GM21529 (cell line): Measurements from ENCODE around the gene TENM4.

Experiments
- ATAC-seq: cut with Tn5 transposase; IDR thresholded peaks from one replicate; pipeline ENCODE4 v1.9.1; 2021; ENCODE audit not compliant: unreplicated experiment

The TENM4 gene

DNA sequence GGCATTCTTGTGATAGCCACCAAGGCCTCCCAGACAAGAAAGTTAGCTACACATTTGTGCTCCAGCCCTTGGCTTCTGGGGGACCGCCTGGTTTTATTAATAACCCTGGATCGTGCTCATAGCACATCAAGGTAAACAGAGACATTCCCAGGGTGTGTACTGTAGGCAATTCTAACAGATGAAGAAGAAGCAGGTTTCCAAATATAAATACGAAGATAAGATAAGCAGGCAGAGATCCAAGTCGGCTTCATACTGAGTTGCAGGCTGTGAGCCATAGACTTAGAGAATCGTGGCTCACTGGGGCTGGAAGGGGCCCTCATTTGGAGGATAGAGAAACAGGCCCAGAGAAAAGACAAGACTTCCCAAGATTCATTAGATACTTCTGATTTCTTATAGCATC, 131.4 kb downstream of the TENM4 start:
- no peak for ATAC-seq

DNA sequence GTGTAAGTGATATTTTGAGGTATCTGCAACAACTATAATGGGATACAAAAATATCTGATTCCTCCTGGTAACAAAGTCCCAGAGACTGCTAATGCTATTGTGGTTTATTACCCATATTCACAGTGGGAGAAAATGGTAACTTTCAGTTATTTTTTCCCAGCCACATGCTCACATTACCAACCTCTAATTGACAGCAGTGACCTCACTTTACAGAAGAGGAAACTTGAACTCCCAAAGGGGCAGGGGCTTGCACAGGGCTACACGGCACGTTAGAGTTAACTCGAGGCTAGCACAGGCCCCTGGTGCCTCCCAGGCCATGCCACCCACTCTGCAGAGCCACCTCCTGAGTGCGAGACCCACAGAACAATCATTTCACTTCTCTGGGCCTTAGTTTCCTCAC, 132.4 kb downstream of the TENM4 start:
- ATAC-seq, result no peak

- peak; percentile 74 for ATAC-seq
These were observed 136.1 kb downstream of the TENM4 start for GRCh38 chr11:79304599-79305212.

DNA sequence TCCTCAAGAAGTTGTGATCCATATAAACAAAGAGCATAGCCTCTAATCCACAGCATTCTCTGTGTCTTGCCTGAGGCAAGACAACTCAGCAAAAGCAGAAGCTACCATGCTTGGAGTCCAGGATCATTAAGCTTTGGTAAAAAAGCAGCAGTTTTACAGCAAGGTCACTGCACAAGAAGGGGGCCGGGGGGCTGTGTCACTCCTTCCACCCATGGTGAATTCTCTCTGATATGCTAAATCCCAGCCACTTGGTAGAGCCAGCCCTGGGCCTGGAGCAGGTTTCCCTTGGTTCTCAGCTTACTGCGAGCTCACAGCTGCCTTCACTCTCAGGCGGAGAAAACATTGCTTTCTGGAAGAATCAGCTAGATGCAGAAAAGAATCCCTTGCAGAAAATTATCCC, 144.7 kb downstream of the TENM4 start:
- ATAC-seq, result no peak

DNA sequence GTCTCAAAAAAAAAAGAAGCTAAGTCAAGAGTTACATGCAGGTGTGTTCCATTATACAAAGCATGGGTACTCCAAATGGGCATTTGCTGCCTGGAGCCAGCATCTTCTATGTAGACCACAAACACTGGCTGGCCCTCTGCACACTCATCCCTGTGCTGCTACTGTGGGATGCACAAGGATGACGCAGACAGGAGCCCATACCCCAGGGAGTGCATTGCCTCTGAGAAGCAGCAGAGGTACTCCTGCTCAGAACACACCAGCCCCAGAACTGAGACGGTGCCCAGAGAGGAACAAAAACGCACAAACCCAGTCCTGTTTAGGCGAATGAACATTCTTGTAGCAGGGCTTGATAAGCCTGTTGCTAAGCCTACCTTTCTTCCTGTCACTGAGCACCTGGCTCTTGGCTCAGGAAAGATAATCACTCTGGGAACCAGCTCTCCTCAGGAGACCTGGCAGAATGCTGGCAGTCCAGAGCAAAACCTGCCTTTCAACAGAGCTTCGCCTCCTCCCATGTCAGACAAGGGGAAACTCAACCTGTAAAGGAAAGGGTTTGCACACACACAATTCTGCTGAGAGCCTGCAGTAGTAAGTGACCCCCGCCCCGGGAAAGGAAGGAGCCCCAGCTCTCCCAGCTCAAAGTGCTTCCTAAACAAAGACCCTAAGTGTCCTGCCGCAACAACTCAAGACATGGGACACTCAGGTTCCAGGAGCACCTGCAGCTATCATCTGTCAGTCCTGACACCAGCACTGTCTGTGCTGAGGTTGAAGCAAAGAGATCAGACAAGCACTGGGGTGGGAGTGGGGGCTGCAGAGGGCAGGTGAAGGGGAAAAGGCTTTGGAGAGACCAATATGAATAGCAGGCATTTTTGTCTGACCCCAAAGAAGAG, 145.7 kb downstream of the TENM4 start:
- ATAC-seq, result no peak

DNA sequence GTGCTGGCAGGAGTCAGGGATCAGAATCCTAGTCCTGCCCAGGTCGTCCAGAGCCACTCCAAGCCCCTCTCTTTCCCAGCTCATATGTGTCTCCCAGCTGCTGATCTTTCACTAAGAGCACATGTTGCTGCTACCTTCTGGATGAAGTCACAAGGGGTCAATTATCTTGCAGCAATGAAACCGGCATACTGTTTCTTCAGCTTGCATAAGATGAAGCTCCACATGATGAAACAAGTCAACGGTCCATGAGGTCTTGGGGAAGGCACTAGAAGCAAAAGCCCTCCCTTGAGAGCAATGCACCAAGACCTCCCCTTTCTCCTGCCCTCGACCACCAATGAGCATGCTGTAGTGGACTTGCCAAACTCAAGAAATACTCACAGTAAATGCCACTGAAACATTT, 148.9 kb downstream of the TENM4 start:
- ATAC-seq, result no peak

- no peak for ATAC-seq
These were observed 150.1 kb downstream of the TENM4 start for GRCh38 chr11:79290761-79291160.

DNA sequence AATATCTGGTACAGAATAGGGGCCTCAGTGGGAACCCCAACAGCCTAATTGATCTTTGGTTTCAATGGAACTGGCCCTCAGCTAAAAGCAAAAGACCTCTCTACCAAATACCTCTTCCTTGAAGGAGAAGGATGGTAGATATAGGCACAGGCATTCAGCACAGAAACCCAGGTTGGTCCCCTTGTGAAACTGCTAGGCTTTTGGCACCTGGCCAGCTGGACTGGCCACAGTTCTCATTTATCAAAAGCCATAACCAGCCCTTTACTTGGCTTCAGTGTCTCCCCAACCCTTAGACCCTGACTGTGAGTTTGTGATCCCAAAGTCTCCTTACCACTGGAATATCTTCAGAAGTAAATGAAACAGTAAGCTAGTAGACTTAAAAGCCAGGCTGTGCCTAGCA, 152.9 kb downstream of the TENM4 start:
- ATAC-seq, result no peak

DNA sequence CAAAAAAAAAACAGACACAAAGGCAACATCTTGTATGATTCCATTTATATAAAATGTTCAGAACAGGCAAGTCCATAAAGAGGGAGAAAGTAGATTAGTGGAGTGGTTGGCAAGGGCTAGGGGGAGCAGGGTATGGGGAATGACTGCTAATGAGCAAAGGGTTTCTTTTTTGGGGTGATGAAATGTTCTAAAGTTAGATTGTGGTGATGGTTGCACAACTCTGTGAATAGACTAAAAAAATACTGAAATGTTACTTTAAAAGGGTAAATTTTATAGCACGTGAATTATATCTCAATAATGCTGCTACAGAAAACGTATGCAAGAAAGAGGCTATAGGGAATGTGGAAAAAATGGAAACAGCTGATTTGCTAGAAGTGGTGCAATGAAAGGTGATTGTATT, 155.1 kb downstream of the TENM4 start:
- no peak for ATAC-seq

DNA sequence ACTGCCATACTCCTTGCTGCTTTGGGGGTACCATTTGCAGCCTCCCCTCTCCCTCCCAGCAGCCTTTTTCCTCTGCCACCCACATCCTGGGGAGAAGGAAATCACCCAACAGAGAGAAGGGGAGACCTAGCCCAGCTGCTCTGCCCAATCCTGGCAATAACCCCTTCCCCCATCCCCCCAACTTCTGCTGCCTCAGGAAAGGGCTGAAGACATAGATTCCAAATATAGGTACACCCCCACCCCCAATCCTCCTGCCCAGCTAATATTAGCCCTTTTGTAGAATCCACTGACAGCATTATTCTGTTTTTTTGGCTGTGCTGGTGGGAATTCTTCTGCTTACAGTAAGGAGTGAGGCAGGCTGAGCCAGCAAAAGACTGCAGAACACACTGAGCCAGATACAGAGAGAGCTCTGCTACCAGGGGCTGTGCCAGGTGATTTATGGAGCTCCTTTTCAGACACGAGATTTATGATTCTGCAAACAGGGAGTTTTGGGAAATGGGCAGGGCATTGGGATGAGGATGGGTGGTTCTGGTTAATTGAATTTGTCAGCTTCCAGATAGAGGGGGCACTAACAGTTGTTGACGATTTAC, 164.0 kb downstream of the TENM4 start:
- ATAC-seq, result no peak

GRCh38 chr11:79274636-79275331, 166.0 kb downstream of the TENM4 start:
- no peak for ATAC-seq

DNA sequence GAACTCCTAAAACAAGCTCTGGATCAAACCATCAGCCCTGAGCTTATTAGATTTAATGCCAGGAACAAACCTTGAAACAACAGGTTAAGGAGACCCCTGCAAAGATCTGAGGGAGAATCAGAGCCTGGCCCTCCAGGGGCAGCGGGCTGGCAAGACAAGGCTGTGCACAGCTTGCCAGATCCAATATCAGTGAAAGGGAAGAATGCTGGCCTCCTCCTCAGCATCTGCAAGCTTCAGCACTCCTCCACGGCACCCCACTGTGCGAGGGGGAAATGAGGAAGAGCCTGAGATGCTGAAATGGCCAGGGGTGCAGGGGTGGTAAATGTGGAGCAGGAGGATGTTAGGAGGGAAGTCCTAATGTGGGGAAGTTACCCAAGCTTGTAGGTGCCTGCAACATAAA, 167.0 kb downstream of the TENM4 start:
- ATAC-seq, result no peak

- no peak for ATAC-seq
These were observed 171.1 kb downstream of the TENM4 start for GRCh38 chr11:79269611-79270307.

DNA sequence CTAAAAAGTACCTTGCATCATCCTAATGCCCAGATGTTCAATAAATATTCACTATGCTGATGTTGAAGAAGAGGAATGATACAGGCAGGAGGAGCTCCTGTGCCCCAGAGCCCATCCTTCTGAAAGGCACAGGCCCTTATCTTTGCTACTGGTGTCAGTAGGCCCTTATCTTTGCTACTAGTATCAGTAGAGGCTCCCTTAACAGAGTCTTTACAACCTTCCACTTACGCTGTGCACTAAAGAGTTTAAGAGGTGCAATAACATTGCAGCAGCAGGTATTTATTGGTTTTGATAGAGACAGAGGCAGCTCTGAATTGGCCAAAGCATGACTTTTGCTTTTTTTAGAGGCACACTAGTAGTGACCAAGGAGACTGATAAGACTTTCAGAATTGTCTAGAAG, 174.4 kb downstream of the TENM4 start:
- ATAC-seq, result no peak

DNA sequence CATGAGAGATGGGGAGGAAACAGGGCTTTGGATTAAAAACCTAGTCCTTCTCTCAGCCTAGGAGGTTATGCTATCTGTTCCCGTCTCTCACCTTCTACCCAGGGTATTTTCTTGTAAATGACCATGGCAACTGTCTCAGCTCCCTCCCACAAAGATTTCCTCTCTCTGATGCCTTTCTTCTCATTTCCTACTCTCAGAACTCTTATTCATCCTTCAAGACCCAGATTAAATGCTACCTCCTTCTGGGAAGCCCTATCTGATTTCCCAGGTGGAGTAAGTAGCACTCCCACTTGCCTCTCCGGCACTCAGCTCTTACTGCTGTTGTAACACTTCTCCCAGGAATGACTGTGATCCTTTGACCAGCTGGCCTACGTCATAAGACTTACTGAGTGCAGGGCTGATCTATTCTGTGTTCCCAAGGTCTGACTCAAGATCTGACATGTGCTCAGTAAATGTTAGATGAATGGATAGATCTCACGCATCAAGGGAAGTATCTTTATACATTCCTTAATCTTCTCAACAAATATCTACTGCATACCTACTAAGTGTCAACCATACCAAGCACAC, 175.0 kb downstream of the TENM4 start:
- no peak for ATAC-seq

DNA sequence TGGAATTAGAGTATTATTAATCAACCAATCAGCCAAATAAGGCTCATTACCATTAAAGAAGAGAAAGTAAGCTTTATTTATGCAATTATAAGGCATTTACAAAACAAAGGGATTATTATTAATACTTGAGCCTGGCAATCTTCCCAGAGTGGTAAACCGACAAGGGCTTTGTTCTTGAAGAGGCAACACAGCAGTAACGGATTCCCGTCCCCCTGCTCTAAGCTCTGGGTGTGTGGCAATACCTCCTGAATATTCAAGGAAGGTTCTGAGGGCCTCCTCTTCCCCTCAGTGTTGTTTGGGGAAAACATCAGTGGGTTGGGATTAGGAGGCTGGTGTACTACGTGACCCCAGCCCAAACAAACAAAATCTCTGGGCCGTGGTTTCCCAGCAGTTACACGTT, 176.5 kb downstream of the TENM4 start:
- ATAC-seq, result no peak

- no peak for ATAC-seq
These were observed 177.8 kb downstream of the TENM4 start for GRCh38 chr11:79263001-79263400.

DNA sequence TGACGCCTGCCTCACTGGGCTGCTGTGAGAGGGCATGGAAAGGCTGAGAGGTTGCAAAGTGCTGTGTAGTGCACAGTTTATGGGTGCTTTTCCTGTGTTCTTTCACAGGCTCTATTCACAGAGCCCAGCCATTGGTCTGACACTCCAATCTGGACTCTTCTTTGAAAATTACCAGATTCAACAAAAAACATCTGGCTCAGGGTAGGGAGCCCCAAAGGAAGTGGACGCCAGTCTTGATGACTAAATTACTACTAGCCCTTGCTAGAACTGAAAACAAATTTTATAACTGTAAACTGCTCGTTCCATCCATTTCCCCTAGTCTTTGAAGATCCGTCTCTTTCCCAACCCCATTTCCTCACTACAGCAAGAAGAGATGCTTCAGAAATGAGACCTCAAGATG, 178.6 kb downstream of the TENM4 start:
- no peak for ATAC-seq

GRCh38 chr11:79261684-79262083, 179.1 kb downstream of the TENM4 start:
- ATAC-seq, result no peak

GRCh38 chr11:79259800-79260199, 181.0 kb downstream of the TENM4 start:
- ATAC-seq, result no peak

- ATAC-seq, result no peak
These were observed 182.3 kb downstream of the TENM4 start for GRCh38 chr11:79258576-79258975.
